LHCN-M2 (cell line): ENCODE measurements around the gene SLC1A3. TPM values are rescaled to one million over a fixed set of nuclear protein-coding genes. Genes with fewer than 3 reads are reported as not detected.
A peak's percentile ranks its signal among the peaks of the same experiment; 100 is the strongest.

Experiments
- DNase-seq: peaks from one replicate; pipeline ENCODE4 v3.0.0-alpha.2; 2012; ENCODE audit warnings: low read depth
- total RNA-seq: library from RNA; depleted of rRNA; stranded (reverse); fragments of >200 nt; gene quantifications from 2 replicates; pipeline ENCODE4 v1.2.3, GENCODE V29; 2014

Gene SLC1A3
- total RNA-seq, 1 experiment from 2014 or later: 15.1 TPM

- no peak for DNase-seq
Observed at GRCh38 chr5:36654564-36654963, 48.2 kb downstream of the SLC1A3 start.

- peak; percentile 59 for DNase-seq
Observed at GRCh38 chr5:36655161-36655560, 48.8 kb downstream of the SLC1A3 start.

GRCh38 chr5:36656556-36656955, 50.1 kb downstream of the SLC1A3 start:
- DNase-seq: no peak

GRCh38 chr5:36657563-36657995, 51.2 kb downstream of the SLC1A3 start:
- peak; percentile 99 for DNase-seq

- DNase-seq: peak; percentile 72
Observed at GRCh38 chr5:36658038-36658756, 51.8 kb downstream of the SLC1A3 start.

GRCh38 chr5:36659411-36659810, 53.0 kb downstream of the SLC1A3 start:
- DNase-seq: no peak

- no peak for DNase-seq
Observed at GRCh38 chr5:36660397-36661049, 54.1 kb downstream of the SLC1A3 start.

GRCh38 chr5:36661456-36662220, 55.2 kb downstream of the SLC1A3 start:
- DNase-seq: peak; percentile 71

GRCh38 chr5:36662291-36662851, 56.0 kb downstream of the SLC1A3 start:
- no peak for DNase-seq

- DNase-seq: no peak
Observed at GRCh38 chr5:36664766-36665165, 58.4 kb downstream of the SLC1A3 start.

GRCh38 chr5:36665628-36666027, 59.2 kb downstream of the SLC1A3 start:
- no peak for DNase-seq

GRCh38 chr5:36666274-36666673, 59.9 kb downstream of the SLC1A3 start:
- DNase-seq: no peak

- DNase-seq: no peak
Observed at GRCh38 chr5:36666986-36667385, 60.6 kb downstream of the SLC1A3 start.

- no peak for DNase-seq
Observed at GRCh38 chr5:36667824-36668223, 61.4 kb downstream of the SLC1A3 start.

GRCh38 chr5:36669015-36669651, 62.7 kb downstream of the SLC1A3 start:
- DNase-seq: no peak

- no peak for DNase-seq
Observed at GRCh38 chr5:36670548-36670947, 64.1 kb downstream of the SLC1A3 start.

- no peak for DNase-seq
Observed at GRCh38 chr5:36675282-36675681, 68.9 kb downstream of the SLC1A3 start.

GRCh38 chr5:36679221-36679989, 73.0 kb downstream of the SLC1A3 start:
- DNase-seq: no peak

- no peak for DNase-seq
Observed at GRCh38 chr5:36680066-36680465, 73.7 kb downstream of the SLC1A3 start.

- DNase-seq: no peak
Observed at GRCh38 chr5:36681711-36682110, 75.3 kb downstream of the SLC1A3 start.

GRCh38 chr5:36682499-36682898, 76.1 kb downstream of the SLC1A3 start:
- DNase-seq: no peak
